Fibroblast of skin of left biceps (primary cell): ENCODE results near the gene MZT2B.
"Not testable (repeated sequence)": the region's sequence is repeated elsewhere in the genome, so short reads cannot be mapped to it uniquely, and the experiment has no call there.

Experiments used
- DNase-seq, 2 experiments: peaks; one replicate each; pipeline ENCODE4 v3.0.0-alpha.2; 2013; ENCODE audit warnings: low read depth in 2 of 2

MZT2B gene

DNA sequence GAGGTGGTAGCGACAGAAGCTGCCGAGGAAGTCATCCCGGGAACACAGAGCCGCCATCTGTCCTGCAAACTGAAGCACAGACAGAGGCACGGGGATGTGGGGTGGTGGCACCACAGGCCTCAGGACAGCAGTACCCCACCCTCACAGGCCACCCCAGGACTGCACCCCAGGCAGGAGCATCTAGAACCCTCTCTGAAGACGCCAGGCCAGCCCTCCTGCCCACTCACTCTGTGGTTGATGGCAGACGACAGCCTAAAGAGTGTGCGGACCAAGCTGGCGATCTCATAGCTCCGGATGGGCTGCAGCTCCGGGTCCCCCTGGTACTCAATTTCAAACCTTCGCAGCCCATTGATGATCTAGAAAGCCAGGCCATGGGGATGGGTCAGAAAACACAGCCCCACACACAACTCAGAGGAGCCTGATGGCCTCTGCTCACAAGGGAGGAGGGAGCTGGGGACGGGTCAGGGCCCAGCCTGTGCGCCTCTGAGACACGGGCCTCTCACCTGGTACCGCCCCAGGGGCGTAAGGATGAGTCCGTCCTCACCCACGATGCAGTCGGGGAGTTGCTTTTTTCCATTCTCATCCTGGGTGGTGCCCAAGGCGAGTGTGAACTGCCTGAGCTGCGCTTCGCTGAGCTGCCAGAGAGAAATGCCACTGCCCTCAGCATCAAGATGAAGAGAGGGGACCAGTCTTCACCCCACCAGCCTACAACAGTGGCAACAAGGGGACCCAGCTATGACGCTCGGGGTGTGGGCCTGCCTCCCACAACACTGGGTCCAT, 29.1 kb upstream of the MZT2B start:
- no peak for DNase-seq

DNA sequence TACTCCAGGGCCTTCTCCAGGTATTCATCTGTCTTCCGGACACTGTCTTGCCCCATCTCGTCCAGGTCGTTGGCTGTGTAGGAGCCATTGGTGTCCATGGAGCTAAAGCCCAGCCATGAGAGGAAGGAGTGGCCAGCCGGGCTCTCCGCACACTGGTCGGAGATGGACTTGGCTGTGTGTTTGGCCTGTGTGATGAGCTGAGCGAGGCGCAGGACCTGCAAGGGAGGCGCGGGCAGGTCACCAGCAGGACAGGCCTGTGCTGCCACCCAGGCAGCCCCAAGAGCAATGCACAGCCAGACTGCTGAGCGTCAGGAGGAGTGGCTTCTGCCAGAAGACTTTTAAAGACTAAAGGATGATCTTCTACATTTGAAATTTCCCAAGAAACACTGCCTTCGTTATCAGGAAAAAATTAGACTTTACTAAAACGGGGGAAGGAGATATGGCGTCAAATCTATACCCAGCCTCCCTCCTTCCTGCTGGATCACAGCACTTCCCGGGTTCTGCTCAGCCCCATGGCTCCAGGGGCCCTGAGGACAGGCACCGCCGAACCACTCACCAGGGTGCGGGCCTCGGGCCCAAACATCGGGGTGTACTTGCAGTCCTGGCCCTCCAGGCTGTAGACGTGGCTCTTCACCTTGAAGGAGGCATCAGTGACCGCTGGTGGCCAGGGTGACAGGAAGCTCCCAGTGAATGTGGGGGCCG, 28.2 kb upstream of the MZT2B start:
- not testable (repeated sequence) for DNase-seq

DNA sequence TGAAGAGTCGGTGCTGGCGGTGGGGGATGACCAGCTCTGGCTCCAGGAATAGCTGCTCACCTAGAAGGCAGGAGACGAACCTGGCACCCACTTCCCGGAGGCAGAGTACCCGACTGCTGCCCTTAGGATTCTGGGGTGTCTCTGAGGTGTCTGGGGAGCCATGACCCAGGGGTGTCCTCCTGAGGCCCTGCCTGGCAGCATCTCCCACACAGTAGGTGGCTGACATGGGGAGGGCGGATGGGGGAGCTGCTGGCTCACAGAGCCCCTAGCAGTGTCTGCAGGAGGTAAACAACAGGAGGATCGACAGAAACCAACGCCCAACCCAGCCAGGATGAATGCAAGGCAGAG, 27.7 kb upstream of the MZT2B start:
- not testable (repeated sequence) for DNase-seq

DNA sequence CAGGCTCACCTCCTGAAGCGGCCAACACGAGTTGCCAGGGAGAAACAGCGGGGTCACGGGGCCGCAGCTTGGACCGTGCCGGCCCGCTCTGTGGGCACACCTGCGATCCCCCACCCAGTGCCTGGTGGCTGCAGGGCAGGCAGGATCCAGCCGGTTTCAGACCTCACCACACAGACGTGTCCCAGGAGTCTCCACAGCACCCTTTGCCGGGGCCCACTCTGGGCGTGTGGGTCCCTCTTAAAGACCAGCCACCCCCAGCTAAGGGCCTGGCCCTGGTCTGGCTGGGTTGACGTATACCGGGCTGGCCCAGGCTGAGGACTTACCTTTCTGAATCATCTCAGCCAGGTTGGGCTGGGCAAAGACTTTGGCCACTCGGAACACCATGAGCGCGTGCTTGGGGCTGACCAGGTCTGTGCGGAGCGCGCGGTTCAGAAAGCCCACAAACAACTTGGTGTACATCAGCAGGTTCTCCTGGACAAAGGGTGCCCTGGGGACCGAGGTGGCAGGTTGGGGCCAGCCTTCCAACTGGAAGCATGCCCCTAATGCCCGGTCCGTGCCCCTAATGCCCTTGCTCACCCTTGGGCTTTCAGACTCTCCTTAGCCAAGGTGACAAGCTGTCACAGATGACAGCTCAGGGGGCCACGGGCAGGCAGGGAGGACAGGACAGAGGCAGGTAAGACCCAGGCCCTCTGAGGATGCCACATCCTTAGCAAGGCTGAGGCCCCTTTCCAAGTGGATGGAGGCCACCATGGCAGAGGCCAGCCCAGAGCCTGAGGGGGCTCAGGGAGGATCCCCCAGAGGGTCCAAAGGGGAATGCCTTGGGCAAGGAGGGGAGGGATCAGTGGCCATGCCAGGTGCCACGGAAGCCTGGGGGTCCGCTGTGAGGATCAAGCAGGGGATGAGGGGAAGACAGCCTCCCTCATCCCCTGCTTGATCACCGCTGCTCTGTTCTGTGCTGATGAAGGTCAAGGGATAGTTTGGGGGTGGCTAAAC, 27.0 kb upstream of the MZT2B start:
- no peak for DNase-seq

DNA sequence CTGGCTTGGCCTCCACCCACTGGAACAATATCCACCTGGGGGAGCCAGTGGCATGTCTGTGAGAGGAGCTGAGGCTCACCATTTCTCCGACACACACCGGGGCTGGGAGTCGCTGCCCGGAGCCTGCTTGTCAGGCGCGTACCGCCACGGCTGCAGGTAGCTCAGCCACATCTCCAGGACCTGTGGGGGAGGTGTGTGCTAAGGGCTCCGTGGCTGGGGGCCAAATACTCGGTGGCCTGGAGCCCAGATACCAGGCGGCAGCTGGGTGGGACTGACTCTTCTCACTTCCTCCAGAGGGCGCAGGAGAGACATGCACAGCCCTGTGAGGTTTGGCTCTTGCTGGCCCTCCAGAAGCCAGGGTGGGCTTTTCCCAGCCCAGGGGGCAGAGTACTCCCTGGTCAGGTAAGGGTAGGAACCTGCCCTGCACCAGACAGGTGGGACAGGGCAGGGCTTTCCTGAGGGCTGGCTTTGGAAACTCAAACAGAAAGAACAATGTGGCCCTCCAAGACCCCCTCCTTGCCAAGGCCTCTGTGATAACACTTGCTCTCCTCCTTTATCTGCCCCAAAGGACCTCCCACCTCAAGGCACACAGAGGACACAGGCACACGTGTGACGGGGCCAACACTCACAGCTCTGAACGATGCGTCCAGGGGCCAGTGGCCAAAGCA, 26.0 kb upstream of the MZT2B start:
- DNase-seq, result not testable (repeated sequence)

DNA sequence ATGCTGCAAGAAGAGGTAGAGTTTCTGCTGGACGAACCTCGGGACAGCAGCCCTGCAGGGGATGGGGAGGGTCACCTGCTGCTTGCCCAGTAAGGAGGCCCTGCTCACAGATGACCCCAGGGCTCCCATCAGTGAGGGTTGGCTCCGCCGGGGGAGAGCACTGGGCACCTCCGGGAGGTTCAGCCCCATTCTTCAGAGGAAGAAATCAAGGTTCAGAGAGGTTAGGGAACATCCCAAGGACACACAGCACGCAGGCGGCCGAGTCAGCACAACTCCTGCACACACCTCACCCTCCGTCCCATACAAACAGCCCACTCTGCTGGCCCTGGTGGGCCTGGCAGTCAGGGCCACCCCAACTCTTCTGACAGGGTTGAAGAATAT, 25.4 kb upstream of the MZT2B start:
- DNase-seq, result no peak

DNA sequence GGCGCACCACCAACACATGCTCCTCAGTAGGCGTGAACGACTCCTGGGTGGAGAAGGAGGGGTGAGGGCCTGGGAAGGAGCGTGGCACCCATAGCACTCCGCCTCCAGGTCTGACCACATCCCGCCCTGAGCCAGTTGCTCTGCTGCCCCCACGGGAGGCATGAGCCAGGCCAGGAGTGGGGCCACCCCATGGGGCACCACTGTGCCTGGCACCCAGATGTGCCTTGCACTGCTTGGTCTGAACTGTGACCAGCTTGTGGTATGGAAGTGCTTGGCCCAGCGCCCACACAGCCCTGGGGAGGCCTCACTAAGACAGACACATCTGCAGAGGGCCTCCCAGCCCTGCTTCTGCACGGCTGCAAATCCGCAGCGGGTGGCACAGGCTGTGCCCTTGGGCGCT, 24.7 kb upstream of the MZT2B start:
- DNase-seq, result not testable (repeated sequence)

DNA sequence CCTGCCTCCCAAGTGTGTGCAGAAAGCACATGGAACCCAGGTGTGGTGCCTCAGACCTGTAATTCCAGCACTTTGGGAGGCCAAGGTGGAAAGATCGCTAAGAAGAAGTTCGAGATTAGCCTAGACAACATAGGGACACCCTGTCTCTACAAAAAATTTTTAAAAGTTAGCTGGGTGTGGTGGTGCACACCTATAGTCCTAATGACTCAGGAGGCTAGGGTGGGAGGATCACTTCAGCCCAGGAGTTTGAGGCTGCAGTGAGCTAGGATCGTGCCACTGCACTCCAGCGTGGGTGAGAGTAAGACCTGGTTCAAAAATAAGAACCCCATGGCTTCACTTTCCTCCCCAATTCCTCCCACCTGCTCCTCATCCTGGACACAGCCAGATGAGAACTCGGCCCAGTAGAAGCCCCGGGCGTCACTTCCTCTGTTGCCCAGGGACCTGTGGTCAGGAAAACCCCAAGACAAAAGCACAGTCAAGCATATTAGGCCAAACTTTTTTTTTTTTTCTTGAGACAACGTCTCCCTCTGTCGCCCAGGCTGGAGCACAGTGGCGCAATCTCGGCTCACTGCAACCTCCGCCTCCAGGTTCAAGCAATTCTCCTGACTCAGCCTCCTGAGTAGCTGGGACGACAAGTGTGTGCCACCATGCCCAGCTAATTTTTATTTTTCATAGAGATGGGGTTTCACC, 24.1 kb upstream of the MZT2B start:
- DNase-seq, result not testable (repeated sequence)

DNA sequence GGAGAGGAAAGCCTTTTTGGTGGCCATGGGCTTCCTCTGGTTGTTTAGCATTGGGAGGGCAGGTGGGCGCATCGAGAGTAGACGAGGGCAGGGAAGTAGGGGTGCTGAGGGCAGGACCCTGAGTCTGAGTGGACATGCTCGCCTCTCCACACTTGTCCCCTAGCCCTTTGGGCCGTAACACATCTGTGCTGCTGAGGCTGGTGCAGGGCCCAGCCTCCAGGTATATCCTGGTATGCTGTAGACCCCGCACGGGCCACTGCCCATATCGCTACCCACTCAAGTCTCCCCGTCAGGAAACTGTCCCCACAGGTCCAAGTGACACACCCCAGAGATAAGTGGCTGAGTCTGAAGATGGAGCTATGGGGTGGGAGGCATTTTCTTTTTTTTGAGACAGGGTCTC, 23.4 kb upstream of the MZT2B start:
- no peak for DNase-seq

DNA sequence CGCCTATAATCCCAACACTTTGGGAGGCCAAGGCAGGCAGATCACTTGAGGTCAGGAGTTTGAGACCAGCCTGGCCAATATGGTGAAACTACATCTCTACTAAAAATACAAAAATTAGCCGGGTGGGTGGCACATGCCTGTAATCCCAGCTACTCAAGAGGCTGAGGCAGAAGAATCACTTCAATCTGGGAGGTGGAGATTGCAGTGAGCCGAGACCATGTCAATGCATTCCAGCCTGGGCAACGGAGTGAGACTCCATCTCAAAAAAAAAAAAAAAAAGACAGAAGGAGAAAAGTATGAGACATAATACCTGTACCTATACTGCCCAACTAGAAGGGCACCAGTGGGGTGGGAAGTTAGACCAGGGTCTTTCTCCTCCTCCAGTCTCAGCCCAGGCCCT, 22.7 kb upstream of the MZT2B start:
- not testable (repeated sequence) for DNase-seq

DNA sequence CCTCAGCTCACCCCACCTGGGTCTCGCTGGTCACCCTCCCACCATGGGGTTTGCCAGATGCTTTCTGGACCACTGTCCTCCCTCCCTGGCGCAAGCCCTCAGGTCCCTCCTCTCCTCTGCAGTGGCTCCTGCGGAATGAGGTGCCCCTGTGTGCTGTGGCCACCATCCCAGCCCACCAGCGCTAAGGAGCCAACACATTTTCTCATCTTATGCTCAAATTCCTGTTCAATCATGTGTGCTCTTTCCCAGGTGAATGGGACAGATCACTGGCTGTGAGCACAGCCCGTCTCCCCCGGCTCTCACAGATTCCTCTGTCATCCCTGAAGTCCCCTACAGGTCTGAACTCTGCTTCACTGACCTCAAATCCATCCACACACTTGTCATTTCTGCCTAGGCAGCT, 21.9 kb upstream of the MZT2B start:
- DNase-seq, result no peak

DNA sequence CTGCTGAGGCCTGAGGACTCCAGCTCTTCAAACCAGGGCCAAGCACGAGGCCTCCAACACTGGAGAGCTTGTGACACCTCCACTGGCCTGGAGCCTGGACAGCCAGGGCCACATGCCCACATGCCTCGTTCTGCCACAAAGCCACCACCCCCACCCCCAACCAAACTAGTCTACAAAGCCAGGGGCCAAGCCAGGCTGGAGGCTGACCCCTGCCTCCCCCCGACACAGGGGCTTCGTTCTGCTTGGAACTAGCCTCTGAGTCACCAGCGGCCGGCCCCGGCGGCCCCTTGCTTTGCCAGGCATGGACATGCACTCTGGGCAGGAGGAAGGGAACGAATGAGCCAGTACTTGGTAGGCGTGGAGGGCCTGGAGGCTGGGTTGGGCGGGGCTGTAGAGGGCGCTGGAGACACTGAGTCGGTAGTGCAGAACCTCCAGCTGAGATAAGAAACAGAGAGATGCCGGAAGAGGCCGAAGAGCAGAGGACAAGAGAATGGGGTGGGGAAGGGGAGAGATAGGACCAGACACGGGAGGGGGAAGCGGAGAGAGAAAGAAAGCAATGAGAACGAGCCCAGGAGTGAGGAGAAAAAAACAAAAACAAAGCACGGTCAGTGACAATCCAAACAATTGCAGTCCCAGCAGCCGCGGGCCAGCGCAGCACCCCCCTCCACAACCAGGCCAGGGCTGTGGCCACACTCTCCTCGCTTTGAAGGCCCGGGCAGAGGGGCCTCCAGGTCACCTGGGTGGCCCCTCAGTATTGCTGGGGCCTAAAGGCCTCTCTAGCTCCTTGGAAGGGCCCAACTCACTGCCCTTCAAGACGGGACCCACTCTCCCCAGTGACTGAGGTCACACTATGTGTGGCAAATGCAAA, 21.0 kb upstream of the MZT2B start:
- not testable (repeated sequence) for DNase-seq

DNA sequence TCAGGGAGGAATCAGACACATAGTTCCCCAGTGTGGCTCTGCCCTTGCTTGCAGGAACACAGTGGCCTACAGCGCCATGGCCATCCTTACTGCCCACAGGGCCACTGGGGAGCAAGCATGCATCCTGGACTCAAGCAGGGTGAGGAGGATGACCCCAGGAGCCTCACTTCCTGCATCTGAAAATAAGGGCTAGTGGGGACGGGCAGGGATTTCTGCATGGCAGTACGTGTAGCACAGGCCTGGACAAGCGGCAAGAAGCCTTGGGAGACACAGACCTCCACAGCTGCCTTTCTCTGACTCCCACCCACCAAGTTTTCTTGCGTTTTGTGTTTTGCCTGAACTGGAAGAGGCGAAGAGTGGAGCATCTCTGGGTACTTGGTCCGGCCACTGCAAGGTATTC, 19.6 kb upstream of the MZT2B start:
- DNase-seq, result not testable (repeated sequence)

DNA sequence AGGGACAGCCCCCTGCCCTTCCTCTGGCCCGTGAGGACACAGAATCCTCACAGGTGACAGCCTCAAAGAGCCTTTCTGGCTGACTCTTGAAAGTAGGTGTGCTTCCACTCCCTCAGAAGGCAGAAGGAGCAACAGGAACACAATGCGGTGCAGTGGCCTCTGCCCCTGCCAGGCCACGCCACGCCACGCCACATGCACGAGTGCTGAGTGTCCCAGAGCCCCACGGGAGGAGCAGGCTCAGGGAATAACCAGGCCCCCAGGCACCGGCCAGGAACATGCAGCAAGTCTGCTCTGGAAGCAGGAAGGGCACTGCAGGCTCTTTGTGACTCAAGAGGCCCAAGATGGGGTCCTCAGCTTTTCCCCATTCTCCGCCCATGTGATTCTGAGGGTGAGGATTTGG, 19.1 kb upstream of the MZT2B start:
- DNase-seq, result no peak

DNA sequence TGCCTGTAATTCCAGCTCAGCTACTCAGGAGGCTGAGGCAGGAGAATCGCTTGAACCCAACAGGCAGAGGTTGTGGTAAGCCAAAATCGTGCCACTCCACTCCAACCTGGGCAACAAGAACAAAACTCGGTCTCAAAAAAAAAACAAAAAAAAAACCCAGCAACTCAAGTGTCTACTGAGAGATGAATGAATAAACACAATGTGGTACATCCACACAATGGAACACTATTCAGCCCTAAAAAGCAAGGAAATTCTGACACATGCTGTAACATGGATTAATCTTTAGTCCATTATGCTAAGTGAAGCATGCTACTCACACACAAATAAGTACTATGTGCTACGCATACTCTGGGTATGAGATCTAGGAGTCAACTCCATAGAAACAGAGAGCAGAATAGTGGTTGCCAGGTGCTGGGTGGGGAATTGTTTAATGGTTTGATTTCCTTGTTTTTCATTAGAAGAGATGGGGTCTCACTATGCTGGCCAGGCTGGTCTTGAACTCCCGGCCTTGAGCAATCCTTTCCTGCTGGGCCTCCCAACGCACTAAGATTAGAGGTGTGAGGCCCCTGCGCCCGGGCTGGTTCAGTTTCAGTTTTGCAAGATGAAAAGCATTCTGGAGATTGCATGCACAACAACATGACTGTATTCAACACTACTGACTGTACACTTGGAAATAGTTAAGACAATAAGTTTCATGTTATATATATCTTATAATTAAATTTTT, 16.6 kb upstream of the MZT2B start:
- no peak for DNase-seq

DNA sequence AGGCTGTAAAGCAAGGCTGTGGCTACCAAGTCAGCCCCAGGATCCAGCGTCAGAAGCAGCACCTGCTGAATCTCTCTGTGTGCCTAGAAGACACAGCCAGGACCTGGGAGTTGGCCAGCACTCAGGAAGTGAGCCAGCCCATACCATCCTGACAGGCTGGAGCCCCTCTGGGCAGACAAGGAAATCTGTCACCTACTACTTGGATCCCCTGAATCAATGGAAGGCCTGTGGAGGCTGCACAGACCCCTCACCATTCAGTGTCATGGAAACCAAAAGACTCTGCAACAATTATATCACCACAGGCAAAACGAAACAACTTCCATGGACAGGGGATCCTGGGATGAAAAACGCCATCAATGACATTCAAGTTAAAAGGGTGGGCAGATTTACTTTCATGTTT, 15.5 kb upstream of the MZT2B start:
- DNase-seq, result not testable (repeated sequence)

DNA sequence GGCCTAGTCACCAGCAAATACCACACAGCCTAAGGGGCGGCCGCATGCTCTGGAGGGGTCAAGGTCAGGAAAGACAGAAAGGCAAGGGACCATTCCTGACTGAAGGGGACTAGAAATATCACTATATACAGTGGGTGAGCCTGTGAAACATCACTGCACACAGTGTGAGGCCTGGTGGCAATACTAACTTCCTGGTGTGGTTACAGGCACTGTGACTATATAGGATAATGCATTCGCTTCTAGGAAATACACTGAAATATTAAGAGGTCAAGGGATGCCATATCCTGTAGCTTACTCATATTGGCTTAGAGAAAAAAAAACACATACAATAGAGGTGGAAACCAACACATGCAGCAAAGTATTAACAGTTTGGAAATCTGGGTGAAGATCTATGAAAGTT, 12.9 kb upstream of the MZT2B start:
- DNase-seq, result not testable (repeated sequence)

DNA sequence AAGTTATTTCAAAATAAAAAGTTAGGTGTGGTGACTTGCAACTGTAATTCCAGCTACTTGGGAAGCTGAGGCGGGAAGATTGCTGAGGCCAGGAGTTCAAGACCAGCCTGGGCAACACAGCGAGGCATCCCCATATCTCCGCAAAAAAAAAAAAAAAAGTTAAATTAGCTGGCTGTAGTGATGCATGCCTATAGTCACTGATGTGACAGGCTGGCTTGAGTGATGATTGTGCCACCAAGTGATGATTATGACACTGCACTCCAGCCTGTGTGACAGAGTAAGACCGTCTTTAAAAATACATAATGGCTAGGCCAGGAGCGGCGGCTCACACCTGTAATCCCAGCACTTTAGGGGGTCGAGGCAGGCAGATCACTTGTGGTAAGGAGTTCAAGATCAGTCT, 12.2 kb upstream of the MZT2B start:
- no peak for DNase-seq

DNA sequence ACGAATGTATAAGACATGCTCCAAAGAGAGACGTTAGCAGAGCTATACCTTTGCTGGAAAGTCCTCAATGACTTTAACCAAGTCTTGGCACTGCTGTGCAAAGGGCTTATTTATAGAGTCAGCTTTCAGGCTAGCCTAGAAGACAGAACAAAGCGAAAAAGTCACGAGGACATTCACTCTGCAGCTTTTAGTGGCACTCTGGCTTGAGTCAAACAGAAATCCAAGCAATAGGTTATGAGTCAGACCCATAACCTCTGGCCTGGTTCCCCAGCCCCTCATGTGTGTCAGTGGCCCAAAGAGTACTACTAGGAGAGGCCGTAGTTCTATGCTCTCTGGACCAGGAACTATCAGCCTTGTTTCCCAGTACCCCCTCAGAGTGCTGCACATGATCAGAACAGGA, 7.2 kb upstream of the MZT2B start:
- not testable (repeated sequence) for DNase-seq
